Measurements from ENCODE around the gene ATR.
A peak's percentile ranks its signal among the peaks of the same experiment; 100 is the strongest.

The ATR gene

GRCh38 chr3:142578329-142579223, at the start of gene ATR (continued):
- TF ChIP-seq ZNF416 (tag by site-specific recombination; IDR thresholded peaks at IDR 0.05) (no peak), ZNF350 (tag by site-specific recombination; IDR thresholded peaks at IDR 0.05) (no peak), ZNF223 (tag by site-specific recombination; IDR thresholded peaks at IDR 0.05) (no peak), ZNF514 (tag by site-specific recombination; IDR thresholded peaks at IDR 0.05) (no peak), ZNF138 (tag by site-specific recombination; IDR thresholded peaks at IDR 0.05; ENCODE audit: borderline replicate concordance) (no peak), ZNF76 (tag by site-specific recombination; IDR thresholded peaks at IDR 0.05; ENCODE audit: borderline replicate concordance, low read depth) (peak; percentile 82; the same call in 1 of the 2 replicates), OVOL3 (tag by site-specific recombination; IDR thresholded peaks at IDR 0.05) (peak; percentile 97), ZNF777 (tag by site-specific recombination; IDR thresholded peaks at IDR 0.05; ENCODE audit: borderline replicate concordance) (no peak), ZNF621 (tag by site-specific recombination; IDR thresholded peaks at IDR 0.05) (no peak), BCL11B (tag by site-specific recombination; IDR thresholded peaks at IDR 0.05; ENCODE audit: low read depth) (0 out of 2 replicates have a peak, but pooled peaks have one; percentile 23), ZNF394 (tag by site-specific recombination; IDR thresholded peaks at IDR 0.05; ENCODE audit: borderline replicate concordance) (peak; percentile 75; the same call in 1 of the 2 replicates), ZBTB11 (tag by site-specific recombination; conservative IDR thresholded peaks at IDR 0.05; ENCODE audit: low read depth) (peak; percentile 94), ZNF792 (tag by site-specific recombination; IDR thresholded peaks at IDR 0.05) (no peak), ZNF707 (tag by site-specific recombination; IDR thresholded peaks at IDR 0.05) (no peak), KLF8 (tag by site-specific recombination; IDR thresholded peaks at IDR 0.05) (peak; percentile 85), ZNF776 (tag by site-specific recombination; IDR thresholded peaks at IDR 0.05; ENCODE audit: borderline replicate concordance) (no peak), HOXA7 (CRISPR knock-in tag; IDR thresholded peaks at IDR 0.05; ENCODE audit: borderline replicate concordance) (no peak), ZNF596 (tag by site-specific recombination; IDR thresholded peaks at IDR 0.05) (0 out of 2 replicates have a peak, but pooled peaks have one; percentile 6), KLF10 (tag by site-specific recombination; IDR thresholded peaks at IDR 0.05) (peak; percentile 64; the same call in 1 of the 2 replicates), ELK4 (IDR thresholded peaks at IDR 0.05; ENCODE audit: borderline replicate concordance, low read depth, low read length) (peak; percentile 32; the same call in 1 of the 2 replicates), GLI2 (tag by site-specific recombination; IDR thresholded peaks at IDR 0.05; ENCODE audit: borderline replicate concordance, low read depth) (no peak), ZNF501 (tag by site-specific recombination; IDR thresholded peaks at IDR 0.05) (peak; percentile 72; the same call in 1 of the 2 replicates), ZNF548 (tag by site-specific recombination; IDR thresholded peaks at IDR 0.05) (no peak)
- TF ChIP-seq, protein P1, sequence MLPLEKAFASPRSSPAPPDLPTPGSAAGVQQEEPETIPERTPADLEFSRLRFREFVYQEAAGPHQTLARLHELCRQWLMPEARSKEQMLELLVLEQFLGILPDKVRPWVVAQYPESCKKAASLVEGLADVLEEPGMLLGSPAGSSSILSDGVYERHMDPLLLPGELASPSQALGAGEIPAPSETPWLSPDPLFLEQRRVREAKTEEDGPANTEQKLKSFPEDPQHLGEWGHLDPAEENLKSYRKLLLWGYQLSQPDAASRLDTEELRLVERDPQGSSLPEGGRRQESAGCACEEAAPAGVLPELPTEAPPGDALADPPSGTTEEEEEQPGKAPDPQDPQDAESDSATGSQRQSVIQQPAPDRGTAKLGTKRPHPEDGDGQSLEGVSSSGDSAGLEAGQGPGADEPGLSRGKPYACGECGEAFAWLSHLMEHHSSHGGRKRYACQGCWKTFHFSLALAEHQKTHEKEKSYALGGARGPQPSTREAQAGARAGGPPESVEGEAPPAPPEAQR (tag by site-specific recombination; IDR thresholded peaks at IDR 0.05) = no peak
- TF ChIP-seq, protein P2, sequence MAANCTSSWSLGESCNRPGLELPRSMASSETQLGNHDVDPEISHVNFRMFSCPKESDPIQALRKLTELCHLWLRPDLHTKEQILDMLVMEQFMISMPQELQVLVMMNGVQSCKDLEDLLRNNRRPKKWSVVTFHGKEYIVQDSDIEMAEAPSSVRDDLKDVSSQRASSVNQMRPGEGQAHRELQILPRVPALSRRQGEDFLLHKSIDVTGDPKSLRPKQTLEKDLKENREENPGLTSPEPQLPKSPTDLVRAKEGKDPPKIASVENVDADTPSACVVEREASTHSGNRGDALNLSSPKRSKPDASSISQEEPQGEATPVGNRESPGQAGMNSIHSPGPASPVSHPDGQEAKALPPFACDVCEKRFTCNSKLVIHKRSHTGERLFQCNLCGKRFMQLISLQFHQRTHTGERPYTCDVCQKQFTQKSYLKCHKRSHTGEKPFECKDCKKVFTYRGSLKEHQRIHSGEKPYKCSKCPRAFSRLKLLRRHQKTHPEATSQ (tag by site-specific recombination; IDR thresholded peaks at IDR 0.05) = peak; percentile 81
- TF ChIP-seq, protein P3, sequence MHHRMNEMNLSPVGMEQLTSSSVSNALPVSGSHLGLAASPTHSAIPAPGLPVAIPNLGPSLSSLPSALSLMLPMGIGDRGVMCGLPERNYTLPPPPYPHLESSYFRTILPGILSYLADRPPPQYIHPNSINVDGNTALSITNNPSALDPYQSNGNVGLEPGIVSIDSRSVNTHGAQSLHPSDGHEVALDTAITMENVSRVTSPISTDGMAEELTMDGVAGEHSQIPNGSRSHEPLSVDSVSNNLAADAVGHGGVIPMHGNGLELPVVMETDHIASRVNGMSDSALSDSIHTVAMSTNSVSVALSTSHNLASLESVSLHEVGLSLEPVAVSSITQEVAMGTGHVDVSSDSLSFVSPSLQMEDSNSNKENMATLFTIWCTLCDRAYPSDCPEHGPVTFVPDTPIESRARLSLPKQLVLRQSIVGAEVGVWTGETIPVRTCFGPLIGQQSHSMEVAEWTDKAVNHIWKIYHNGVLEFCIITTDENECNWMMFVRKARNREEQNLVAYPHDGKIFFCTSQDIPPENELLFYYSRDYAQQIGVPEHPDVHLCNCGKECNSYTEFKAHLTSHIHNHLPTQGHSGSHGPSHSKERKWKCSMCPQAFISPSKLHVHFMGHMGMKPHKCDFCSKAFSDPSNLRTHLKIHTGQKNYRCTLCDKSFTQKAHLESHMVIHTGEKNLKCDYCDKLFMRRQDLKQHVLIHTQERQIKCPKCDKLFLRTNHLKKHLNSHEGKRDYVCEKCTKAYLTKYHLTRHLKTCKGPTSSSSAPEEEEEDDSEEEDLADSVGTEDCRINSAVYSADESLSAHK (tag by site-specific recombination; IDR thresholded peaks at IDR 0.05) = peak; percentile 51; the same call in 1 of the 2 replicates

Data from HEK293 (cell line).